Dedifferentiated amniotic fluid mesenchymal stem cell (primary cell): Measurements from ENCODE around the gene WDFY1.

ENCODE experiments used
- DNase-seq: peaks from one replicate; pipeline ENCODE4 v3.0.0-alpha.2; 2016; ENCODE audit errors: extremely low spot score

The WDFY1 gene, protein sequence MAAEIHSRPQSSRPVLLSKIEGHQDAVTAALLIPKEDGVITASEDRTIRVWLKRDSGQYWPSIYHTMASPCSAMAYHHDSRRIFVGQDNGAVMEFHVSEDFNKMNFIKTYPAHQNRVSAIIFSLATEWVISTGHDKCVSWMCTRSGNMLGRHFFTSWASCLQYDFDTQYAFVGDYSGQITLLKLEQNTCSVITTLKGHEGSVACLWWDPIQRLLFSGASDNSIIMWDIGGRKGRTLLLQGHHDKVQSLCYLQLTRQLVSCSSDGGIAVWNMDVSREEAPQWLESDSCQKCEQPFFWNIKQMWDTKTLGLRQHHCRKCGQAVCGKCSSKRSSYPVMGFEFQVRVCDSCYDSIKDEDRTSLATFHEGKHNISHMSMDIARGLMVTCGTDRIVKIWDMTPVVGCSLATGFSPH

DNA sequence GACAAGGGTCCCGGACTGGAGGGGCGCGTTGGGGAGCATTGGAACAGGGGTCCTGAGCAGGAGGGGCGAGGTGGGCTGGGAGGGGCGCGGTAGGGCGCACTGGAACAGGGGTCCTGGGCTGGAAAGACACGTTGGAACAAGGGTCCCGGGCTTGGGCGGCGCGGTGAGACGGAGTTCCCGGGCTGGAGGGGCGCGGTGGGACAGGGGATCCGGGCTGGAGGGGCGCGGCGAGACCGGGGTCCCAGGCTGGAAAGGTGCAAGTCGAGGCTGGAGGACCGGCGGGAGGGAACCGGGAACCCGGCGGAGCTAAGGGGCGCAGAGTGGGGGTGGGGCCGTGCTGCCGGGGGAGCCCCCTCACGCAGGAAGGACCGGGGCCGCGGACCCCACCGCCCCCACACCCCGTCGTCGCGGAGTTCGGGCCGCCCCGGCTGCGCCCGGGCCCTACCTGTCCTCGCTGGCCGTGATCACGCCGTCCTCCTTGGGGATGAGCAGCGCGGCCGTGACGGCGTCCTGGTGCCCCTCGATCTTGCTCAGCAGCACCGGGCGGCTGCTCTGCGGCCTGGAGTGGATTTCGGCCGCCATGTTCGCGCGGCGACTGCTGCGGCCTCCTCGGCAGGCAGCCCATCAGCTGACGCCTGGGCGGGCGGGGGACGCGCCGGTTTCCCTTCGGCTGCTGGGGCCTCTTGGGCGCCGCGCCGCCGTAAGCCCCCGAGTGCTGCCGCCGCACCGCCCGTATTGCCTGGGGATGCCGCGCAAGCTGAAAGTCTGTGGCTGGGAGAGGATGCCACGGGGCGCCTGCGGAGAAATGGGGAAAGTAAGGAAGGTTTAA lies at the start of gene WDFY1:
Gene WDFY1 (minus strand): TSS at position 633 of the 829 bp plus-strand sequence. CDS start 51 bp downstream, at position 582.
- DNase-seq: peak; percentile 76

DNA sequence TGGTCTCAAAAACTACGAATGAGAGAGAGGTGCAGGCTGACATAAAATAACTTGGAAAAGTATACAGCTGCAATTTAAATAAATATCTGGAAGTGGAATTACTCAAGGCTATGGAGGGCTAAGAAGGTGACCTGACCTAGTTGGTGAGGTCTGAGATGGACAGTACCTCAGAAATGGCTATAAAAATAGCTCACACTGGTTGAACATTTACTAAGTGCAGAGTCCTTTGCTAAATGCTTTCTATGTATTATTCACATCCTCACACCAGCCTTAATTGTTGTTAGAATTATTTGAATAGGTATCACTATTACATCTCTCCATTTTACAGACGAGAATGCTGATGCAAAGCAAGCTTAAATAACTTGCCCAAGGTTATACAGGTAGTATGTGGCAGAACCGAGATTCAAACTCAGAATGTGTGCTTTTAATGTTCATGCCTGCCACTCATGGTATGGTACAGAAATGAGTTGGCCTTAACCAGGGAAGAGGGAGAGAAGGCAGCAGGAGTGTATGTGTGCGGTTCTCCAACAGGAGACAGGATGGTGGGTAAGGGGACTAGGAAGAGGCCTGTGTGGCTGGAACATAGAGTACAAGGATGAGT lies 49.5 kb upstream of the WDFY1 start:
- no peak for DNase-seq

DNA sequence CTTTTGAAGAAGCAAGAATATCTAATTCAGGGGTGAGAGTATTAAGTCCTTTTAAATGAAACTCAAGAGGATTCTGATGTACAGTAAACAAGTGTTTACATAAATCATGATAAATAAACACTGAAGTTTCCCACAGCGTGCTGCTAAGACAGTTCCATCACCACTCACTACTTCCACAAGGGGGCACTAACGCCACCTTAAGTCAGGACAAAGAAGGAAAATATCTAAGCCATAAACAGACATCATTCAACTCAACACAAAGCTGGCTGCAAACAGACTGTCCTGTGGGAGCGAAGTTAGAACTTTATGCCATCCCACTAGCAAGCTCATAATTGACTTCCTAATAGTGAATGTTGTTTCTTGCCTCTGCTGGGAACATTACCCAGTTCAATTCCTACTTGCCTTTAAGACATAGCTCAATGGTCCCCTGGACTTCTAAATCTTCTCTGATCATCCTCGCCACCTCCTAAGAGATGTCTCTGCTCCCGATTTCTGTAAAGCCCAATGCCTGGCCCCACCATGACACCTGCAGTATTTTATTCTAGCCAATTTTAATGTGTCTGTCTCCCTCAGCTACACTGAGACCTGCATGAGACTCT lies 48.6 kb upstream of the WDFY1 start:
- DNase-seq: peak; percentile 84

DNA sequence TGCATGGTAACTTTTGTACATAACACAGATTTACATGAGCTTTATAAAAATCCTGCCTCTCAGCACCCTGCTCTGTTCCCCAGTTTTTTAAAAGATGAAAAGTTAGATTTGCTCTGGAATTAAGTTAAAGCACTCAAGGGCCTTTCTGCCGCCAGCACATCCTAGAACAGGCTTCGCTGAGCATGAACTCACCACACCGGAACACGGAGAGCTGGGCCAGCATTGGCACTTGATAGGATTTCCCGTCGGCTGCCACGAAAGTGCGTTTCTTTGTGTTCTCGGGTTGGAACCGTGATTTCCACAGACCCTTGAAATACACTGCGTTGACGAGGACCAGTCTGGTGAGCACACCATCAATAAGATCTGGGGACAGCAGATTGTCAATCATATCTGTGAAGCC lies 46.5 kb upstream of the WDFY1 start:
- DNase-seq: no peak

DNA sequence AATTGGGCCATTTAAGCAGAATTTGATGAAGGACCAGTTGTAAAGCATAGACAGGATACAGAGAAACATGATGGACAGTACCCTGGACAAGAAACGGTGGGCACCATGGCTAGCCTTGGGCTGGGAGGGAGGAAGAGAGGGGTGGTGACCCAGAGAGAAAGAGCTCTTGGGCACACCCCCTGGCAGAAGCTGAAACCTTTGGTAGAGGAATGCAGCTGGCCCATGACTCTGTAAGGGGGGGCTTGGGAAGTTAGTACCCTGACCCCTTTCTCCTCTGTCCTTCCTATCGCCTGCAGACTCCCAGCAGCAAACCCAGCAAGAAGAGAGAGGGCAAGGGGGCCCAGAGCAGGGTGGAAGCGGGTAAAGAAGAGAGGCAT lies 44.7 kb upstream of the WDFY1 start:
- no peak for DNase-seq

DNA sequence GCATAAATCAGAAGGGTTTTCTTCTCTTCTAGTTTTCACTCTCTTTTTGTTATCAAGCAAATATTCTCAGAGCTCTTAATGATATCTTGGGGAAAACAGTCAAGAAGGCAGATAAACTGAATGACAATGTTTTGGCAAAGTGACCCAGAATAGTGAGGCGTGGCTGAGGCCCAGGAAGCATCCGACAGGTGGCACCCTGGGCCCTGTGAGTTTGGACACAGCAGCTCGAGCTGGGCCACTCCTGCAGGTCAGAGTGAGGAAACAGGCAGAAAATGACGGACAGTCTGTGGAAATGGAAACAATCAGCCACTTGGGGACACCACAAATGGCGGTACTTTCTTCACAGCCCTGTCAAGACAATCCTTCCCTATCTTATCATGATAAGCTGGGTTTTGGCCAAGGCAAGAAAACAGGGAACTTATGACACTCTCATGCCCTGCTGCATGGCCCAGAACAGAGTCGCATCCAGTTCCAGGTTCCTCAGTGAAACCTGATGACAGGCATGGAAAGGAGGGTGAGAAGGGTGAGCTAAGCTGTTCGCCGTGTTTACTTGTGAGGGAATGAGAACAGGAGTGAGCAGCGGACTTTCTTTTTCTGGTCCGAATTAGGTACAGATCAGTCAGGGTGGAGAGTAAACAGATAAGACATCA lies 44.2 kb upstream of the WDFY1 start:
- no peak for DNase-seq

DNA sequence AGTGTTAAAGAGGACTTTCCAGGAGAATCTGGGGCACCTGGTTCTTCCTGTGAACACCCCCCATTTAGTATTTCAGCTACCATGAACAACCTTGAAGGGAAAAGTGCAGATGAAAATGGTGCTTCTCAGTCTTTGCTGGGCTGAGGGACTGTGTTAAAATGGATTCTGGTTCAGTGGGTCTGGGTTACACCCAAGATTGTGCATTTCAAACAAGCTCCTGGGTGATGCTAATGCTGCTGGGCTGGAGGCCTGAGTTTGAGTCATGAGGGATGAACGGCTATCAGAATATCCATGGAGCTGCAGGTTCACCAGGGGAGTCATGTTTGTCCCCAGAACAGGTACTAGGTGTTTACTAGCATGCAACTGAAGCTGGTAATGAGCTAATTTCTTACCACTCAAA lies 36.1 kb upstream of the WDFY1 start:
- DNase-seq: no peak

DNA sequence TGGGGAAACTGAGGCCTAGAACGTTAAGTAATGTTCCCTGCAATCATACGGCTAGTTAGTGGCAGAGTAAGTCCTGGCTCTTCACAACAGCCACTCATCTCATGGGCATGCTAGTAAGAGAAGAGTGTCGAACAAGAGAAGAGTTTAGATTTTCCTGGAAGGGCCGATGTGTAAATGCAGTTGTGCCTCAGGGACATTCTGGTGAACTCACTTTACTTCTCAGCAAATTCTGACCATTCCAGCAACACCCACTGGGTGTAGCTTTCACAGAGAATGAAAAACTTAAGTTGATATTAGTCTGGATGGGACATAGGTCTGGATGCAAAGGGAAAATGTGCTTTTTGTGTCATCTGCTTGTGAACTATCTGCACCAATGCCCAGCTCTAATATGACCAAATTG lies 35.7 kb upstream of the WDFY1 start:
- no peak for DNase-seq

DNA sequence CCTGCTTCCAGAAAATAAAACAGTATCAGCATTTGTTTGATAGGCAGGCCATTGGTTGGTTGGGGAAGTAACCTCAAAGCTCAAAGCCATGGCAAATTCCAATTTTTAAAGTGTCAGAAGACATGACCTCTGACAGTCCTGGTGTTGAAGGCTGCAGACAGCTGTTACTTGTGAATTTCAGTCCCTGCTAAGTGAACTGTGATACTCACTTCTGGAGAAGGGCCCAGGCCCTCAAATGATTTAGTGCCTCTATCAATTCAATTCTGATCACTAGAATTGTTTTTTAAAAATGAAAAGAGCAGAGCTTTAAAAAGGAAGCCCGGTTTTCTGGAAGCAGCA lies 35.2 kb upstream of the WDFY1 start:
- no peak for DNase-seq

DNA sequence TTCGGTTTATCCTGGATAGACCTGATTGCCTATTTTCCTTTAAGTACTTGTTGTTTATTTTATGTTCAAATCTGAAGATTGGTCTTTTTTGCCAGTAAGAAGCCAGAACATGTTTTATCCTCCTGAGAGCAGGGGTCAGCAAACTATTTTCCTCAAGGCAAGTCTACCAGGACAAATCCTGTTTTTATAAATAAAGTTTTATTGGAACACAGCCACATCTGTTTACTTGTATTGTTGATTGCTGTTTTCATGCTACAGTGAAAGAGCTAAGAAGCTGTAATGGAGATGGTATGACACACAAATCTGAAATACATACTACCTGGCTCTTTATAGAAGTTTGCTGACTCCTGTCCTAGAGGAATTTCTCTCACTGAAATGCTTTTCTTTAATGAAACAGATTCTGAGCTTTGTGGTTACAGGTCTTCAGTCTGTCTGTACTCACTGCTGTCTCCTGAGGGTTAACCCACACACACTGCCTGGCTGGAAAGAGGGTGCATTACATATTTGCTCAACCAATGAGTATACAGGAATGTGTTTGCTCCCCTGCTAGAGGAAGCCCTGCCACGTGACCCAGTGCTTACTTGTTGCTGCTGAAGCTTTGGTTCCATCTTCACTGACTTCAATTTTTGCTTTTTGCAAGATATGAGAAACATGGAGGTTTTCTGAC lies 34.7 kb upstream of the WDFY1 start:
- DNase-seq: no peak

DNA sequence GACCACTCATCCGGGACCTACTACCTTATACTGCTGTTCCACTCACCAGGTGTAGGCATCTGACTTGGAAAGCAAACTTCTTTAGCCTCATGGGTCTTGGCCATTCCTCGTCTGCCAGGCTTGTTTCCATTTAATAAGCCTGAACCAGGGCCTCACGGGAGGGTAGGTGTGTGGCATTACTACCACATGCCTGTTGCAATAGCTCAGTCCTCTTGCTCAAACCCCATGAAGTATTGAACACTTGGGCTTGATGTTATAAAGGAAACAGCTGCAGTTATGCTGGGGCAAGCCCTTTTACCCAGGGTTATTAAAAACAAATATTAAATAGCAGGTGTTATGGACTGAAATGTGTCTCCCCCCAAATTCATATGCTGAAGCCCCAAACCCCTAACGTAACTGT lies 33.3 kb upstream of the WDFY1 start:
- no peak for DNase-seq

DNA sequence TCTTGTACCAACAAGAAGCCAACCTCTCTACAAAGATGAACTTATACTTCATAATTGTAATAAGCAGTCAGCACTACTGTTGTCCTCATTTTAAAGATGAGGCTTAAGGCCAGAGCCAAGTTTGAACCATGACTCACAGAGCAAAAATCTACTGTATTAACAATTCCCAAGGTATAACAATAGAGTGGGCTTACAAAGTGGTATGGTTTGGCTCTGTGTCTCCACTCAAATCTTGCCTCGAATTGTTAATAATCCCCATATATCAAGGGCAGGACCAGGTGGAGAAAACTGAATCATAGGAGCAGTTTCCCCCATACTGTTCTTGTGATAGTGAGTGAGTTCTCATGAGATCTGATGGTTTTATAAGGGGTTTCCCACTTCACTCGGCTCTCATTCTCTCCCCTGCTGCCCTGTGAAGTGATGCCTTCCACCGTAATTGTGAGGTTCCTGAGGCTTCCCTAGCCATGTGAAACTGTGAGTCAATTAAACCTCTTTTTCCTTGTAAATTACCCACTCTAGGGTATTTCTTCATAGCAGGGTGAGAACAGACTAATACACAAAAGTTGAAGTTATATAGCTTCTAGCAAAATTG lies 31.6 kb upstream of the WDFY1 start:
- DNase-seq: no peak

DNA sequence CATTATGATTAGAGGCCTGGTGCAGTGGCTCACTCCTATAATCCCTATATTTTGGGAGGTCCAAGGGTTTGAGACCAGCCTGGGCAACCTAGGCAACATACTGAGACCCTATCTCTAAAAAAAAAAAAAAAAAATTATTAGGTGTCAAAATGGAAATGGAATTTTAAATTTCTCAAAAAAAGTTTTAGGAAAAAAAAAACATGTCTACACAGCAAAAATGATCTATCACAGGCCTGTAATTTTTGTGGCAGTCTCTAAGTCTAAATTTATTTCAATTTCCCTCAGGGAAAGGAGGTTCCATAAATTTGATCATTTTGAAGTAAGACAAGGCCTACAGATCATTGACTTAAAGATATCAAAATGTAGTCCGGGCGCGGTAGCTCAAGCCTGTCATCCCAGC lies 28.5 kb upstream of the WDFY1 start:
- no peak for DNase-seq

DNA sequence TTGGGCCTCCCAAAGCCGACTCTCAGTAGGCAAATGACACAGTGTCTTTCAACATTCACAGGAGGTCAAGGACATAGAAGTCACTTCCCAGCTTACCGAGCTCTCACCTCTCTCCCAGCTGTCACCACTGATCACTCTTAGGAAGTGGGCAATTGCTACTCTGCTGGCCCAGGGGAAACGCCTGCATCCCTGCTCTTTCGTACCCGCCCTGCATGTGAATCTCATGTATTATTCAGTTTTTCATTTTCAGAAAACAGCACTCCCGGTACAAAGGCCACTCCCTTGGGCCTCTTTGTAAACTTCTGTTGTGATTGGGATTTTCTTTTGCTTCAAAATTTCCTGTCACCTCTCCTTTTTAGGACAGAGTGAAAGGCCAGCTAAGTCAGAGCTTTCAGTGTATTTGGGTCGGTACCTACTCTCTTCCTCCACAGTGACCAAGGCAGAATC lies 27.5 kb upstream of the WDFY1 start:
- no peak for DNase-seq

DNA sequence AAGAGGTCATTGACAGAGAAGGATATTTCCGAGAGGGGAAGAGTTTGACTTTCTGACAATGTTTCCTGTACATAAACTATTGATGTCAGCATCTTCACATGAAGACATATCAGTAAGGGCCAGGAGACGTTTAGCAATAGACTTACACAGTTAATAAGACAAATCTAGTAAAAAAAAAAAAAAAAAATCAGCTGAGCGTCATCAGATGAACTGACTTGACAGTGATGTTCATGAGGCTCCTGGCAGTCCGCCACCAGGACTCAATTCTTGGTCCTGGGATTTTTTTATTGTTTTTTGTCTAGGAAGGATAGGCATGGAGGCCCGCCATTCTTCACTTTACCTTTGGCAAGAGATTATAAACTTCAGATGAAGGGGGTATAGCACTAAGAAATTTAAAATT lies 26.6 kb upstream of the WDFY1 start:
- no peak for DNase-seq

DNA sequence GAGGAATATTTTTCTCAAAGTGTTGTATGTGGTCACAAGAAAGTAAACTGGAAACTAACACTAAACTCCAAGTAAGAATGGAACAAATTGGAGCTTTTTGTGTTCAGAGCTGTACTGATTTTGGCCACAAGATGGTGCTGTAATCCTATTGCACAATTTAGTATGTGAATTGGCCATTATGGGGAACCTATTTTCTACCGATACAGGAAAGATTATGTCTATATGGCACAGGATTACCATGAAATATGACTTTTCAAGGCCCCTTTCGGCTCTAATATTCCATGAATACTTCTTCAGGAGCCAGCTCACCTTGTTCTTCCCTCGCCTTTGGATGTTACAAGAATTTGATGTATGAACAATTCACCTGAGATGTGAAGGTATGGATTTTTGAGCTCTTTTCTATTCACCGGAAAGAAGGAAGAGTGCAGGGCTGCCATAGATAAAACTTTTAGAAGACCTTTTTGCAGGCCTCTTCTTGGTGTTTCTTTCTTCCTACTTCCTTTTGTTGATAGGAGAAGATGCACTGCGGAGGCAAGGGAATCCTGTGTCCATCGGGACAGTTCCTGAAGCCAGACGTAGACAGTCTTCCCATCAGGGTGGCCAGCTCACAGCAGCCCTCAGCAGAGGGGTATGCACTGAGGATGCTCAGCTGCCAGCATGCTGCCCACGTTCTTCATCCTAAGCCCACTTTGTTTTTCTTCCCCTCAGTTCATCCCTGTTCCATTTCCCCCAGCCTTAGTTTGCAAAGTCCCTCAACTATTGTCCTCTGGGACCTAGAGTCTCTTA lies 25.4 kb upstream of the WDFY1 start:
- DNase-seq: peak; percentile 74

DNA sequence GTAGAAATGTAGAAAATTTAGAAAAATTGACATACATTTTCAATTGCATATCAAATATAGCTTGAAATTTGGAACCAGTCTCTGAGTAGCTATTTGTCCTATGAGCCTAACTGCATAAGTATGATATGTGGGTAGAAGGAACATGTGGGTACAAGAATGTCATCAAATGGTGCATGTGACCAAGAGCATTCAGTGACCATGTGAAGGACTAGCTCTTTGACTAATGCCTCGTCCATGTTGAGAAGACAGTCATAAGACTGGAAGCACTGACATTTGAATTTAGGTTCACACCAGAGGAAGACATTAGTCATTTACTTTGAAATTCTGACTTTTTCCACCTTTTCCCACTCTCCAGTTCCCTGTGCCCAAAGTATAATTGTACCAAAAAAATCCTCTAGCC lies 24.7 kb upstream of the WDFY1 start:
- DNase-seq: no peak

DNA sequence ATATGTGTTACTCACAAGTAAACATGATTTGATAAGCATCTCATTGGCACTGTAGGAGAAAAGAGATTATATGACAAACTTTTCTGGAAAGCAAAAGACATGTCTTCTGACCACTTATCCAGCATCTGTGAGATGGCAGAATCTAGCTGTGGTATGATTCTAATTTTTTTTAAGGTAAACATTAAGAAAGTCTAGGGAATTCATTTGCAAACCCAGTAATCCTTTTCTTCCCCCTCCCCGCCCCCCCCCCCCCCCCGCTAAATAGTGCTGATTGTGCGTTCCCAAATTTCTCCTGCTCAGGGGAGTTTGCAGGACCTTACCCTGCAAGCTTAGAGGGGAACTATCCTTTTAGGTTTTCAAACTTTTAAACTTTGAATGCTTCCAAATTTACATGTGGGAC lies 24.2 kb upstream of the WDFY1 start:
- DNase-seq: no peak

DNA sequence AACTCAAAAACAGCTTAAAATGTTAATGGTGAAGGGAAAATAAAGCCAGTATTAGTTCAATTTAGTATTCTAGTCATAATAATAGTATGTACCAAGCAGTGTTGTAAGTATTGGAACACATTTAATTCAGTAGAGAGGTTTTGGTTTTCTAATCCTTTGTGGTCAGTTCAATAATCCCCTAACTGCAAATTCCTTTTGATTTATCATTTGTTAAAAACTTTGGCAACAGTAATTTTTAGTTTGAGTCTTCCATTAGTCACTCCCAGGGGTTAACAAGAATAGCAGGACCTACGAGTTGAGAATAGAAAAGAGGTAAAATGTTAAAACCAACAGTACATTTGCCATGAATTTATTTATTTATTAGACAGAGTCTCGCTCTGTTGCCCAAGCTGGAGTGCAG lies 22.8 kb upstream of the WDFY1 start:
- no peak for DNase-seq

DNA sequence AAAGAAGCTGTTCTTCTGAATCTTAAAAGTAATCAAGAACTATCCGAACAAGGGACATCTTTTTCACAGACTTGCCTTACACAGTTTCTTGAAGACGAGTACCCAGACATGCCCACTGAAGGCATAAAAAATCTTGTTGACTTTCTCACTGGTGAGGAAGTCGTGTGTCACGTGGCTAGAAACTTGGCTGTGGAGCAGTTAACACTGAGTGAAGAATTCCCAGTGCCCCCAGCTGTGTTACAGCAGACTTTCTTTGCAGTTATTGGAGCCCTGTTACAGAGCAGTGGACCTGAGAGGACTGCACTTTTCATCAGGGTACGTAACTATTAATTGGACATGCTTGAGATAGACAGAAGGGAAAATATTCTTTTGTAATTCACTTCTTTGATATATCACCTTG lies 14.6 kb upstream of the WDFY1 start:
- no peak for DNase-seq
